Right atrium auricular region (tissue), 2 donors: ENCODE data around the gene MAD1L1. TPM values are rescaled to one million over a fixed set of nuclear protein-coding genes. Genes with fewer than 3 reads are reported as not detected.

ENCODE experiments used
- DNase-seq: peaks from one replicate; pipeline ENCODE4 v3.0.0-alpha.2; 2019; ENCODE audit warnings: low spot score
- H3K27ac ChIP-seq, 2 donors: fragments of 200-600 bp; sonication (generic); 1 replicate in 1 of 2; 2 replicates in 1 of 2; pipeline ENCODE4 v1.5.1; 2016 to 2019
- H3K27me3 ChIP-seq, 2 donors: fragments of 200-600 bp; sonication (generic); one replicate each; pipeline versions ENCODE4 v1.5.1 to v1.6.0; 2017 to 2019
- H3K36me3 ChIP-seq: fragments of 200-600 bp; sonication (generic); one replicate; pipeline ENCODE4 v1.5.1; 2016
- H3K4me1 ChIP-seq, 2 donors: fragments of 200-600 bp; sonication (generic); one replicate each; pipeline versions ENCODE4 v1.5.1 to v1.6.0; 2017 to 2019
- H3K4me3 ChIP-seq, 2 donors: fragments of 200-600 bp; sonication (generic); 1 replicate in 1 of 2; 2 replicates in 1 of 2; pipeline ENCODE4 v1.5.1; 2017 to 2019; ENCODE audit warnings: mild to moderate bottlenecking in 1 of 2, moderate library complexity in 1 of 2
- H3K9me3 ChIP-seq, 2 donors: fragments of 200-600 bp; sonication (generic); one replicate each; pipeline ENCODE4 v1.5.1; 2019
- total RNA-seq, 2 donors: library from RNA; depleted of rRNA; stranded (reverse); fragments of >200 nt; gene quantifications; one replicate each; pipeline ENCODE4 v1.1.0, GENCODE V29; 2016
- TF ChIP-seq, protein P1 (sequence below), 2 donors: fragments of 200-600 bp; sonication (generic); IDR thresholded peaks; one replicate each; pipeline ENCODE4 v1.5.1; 2019; ENCODE audit warnings: antibody characterized with exemption in 2 of 2

Gene MAD1L1
- total RNA-seq, 2 donors from 2014 or later = 13.3 to 31.9 TPM

DNA sequence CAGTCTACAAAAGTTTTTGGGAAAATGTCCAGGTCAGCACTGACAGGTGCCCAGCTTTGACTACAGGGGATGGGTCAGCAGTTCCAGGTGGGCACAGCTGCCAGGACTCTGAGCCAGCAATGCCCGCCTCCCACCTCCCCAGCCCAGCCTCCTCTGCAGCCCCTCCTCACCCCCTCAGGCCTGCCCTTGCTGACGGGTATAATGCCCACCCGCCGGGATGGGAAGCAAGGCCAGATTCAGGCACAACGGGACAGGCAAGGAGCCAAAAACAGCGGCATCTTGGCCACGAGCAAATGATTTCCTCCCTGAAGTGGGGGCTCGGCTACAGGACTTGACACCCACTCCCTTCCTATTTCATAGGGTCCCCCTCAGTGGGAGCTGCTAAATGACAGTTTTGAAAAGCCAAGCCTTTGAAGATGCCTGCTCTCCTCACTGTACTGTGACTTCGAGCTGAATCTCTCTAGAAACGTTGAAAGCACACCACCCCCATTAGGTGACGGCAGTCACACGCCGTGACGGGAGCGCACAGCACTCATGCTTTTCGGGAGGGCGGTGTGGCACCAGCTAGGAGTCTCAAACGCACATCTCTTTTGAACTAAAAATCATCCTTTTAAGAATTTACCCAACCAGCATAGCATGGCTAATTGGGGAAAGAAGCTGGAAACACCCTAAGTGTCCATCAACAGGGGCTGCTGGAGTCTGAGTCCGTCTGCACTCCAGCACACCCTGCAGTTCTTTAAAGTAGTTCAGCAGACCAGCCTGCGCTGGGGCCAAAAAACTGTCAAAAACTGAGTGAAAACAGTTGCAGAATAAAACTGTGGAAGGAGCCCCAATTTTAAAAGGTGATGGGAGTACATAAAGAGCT is 29.6 kb downstream of the MAD1L1 start:
- Histone ChIP-seq H3K27me3 (no peaks in the 10 kb centered on the region), H3K9me3 (no peaks in the 10 kb centered on the region), H3K27ac (no peak overlapping the region), H3K36me3 (peaks cover 20% of the 10 kb centered on the region), H3K4me3 (no peak overlapping the region), H3K4me1 (no peaks in the 10 kb centered on the region)
- no peak for DNase-seq
- TF ChIP-seq, protein P1, sequence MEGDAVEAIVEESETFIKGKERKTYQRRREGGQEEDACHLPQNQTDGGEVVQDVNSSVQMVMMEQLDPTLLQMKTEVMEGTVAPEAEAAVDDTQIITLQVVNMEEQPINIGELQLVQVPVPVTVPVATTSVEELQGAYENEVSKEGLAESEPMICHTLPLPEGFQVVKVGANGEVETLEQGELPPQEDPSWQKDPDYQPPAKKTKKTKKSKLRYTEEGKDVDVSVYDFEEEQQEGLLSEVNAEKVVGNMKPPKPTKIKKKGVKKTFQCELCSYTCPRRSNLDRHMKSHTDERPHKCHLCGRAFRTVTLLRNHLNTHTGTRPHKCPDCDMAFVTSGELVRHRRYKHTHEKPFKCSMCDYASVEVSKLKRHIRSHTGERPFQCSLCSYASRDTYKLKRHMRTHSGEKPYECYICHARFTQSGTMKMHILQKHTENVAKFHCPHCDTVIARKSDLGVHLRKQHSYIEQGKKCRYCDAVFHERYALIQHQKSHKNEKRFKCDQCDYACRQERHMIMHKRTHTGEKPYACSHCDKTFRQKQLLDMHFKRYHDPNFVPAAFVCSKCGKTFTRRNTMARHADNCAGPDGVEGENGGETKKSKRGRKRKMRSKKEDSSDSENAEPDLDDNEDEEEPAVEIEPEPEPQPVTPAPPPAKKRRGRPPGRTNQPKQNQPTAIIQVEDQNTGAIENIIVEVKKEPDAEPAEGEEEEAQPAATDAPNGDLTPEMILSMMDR (IDR thresholded peaks at IDR 0.05) = no peak

DNA sequence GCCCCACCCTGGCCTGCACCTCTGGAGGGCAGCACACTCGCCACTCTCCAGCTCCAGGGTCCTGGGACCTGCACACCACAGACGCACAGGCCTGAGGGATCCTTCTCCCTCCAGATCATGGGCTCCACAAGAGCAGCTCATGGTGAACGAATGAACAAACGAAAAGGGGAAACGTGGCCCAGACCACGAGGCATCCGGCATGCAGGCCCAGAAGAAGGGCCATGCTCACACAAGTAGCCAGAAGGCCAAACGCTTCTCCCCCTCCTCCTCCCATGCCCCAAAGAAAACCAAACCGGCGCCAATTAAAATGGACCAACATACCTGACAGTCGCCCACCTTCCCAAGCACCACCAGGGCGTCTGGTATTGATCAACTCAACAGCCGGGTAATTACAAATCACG is 30.4 kb downstream of the MAD1L1 start:
- Histone ChIP-seq H3K4me1 (peaks cover 0 to 5% of the 10 kb centered on the region in 2 donors), H3K9me3 (no peaks in the 10 kb centered on the region), H3K27ac (no peak overlapping the region), H3K27me3 (no peaks in the 10 kb centered on the region), H3K36me3 (peaks cover 14% of the 10 kb centered on the region), H3K4me3 (no peak overlapping the region)
- no peak for DNase-seq
- TF ChIP-seq, protein P1 (IDR thresholded peaks at IDR 0.05) = no peak

DNA sequence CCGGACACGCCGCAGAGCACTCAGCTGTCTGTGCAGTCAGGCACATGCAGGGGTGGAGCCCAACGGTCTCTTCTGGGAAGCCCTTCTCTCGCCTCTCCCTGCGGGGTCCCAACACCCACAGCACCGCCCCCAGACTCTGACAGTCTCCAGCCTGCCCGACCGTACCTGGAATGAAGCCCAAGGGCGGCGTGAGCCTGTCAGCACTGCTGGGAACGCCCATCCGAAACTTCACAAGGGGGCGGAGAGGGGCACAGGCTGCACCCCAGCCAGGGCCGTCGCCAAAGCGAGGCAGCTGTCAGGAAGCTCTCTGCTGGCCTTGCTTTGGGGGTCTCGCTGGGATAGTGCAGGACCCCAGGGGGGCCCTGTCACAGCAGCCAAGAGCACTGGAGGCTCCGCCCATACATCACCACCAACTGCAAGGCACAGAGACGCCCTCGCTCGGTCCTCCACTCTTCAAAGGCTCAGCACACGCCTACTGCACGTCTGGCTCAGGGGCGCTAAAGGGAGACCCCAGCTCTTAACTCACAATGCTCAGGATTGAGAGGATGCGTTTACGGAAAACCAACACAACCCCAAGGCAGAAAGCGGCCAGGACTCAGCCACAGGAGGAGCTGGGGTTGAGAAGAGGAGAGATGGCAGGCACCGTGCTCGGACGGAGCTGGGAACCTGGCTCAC is 30.9 kb downstream of the MAD1L1 start:
- Histone ChIP-seq H3K27me3 (no peaks in the 10 kb centered on the region), H3K27ac (no peak overlapping the region), H3K4me3 (no peak overlapping the region), H3K9me3 (no peaks in the 10 kb centered on the region), H3K4me1 (peaks cover 0 to 10% of the 10 kb centered on the region in 2 donors), H3K36me3 (peaks cover 14% of the 10 kb centered on the region)
- TF ChIP-seq, protein P1 (IDR thresholded peaks at IDR 0.05) = no peak
- no peak for DNase-seq

DNA sequence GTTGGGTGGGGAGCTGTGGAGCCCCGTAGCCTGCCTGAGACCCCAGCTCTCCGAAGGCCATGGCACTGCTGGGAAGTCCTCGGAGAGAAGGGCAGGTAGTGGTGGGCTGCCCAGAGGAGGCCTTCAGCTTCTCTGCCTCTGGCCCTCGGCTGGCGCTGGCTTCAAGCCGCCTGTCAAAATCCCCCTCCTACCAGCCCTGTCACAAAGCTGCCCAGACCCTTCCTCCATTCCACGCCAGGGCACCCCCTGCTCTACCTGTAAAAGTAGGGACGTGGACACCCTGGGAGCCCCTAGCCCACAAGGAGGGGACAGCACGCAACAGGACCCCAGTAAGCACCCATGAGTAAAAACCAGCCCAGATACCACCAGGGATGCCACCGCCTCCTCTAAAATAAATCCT is 31.6 kb downstream of the MAD1L1 start:
- no peak for DNase-seq
- Histone ChIP-seq H3K36me3 (peaks cover 14% of the 10 kb centered on the region), H3K4me3 (no peak overlapping the region), H3K9me3 (no peaks in the 10 kb centered on the region), H3K27ac (no peak overlapping the region), H3K4me1 (peaks cover 0 to 17% of the 10 kb centered on the region in 2 donors), H3K27me3 (no peaks in the 10 kb centered on the region)
- TF ChIP-seq, protein P1 (IDR thresholded peaks at IDR 0.05) = no peak

DNA sequence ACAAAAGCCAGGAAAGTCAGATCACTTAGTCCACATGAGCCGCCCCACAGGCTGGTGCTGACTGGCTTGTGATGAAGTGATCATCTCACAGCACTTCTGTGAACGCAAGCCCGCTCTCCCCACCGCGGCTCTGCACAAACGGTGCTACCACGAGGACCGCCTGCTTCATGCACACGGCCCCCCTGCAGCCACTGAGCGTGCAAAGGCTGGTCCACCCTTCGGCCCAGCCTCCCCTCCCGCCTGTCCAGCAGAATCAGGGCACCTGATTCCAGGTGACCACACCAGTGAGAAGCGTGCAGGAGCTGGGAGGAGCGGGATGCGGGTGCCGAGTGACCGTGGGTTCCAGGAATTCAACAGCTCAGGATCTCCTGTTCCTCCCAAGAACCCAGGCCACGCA is 32.2 kb downstream of the MAD1L1 start:
- peaks cover 14% of the 10 kb centered on the region for H3K36me3 ChIP-seq
- H3K27me3 ChIP-seq = no peaks in the 10 kb centered on the region
- peaks cover 0 to 21% of the 10 kb centered on the region in 2 donors for H3K4me1 ChIP-seq
- no peak overlapping the region for H3K4me3 ChIP-seq
- no peak for DNase-seq
- no peak overlapping the region for H3K27ac ChIP-seq
- TF ChIP-seq, protein P1 (IDR thresholded peaks at IDR 0.05) = no peak
- no peaks in the 10 kb centered on the region for H3K9me3 ChIP-seq
